ENCODE measurements around the gene ATR. TPM values are rescaled to one million over a fixed set of nuclear protein-coding genes. Genes with fewer than 3 reads are reported as not detected.
"Not testable (repeated sequence)": the region's sequence is repeated elsewhere in the genome, so short reads cannot be mapped to it uniquely, and the experiment has no call there.

ATR gene
- total RNA-seq, 1 experiment from 2014 or later, result 15.6 TPM

DNA sequence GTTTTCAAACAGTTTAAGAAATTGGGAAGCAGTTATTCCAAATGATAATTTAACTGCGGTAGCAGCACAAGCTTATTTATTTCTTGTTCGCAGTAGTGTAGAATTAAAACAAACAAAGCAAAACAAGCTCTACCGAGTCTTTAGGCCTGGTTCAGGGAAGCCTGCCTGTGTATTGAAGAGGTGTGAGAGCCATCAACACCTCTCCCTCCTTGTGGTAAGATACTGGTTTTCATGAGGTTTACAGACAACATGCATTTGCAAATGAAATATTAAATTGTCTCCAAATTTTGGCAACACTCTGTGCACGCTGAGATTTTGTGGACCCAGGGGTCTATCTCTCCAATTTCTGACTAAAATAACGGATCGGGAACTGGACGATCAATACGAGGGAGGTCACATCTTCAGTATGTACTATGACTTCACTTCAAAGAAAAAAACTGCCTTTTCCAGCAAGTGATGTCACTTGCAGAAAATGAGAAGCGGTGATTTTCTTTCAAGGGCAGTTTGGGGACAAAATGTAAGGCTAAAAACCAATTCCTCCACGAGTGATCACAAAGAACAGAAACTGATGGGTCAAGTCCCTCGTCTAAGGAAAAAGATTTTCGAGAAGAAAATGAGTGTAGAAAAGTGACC lies 721 bp downstream of the ATR start:
- H3K4me3 ChIP-seq (ENCODE audit: low read length), result peak overlapping the region; percentile 92
- ATAC-seq (no peak), DNase-seq (no peak)
- H3K79me2 ChIP-seq (ENCODE audit: low read length), result peaks cover 56% of the 10 kb centered on the region
- peak overlapping the region; percentile 84 for H2AFZ ChIP-seq (ENCODE audit: low read length)
- peaks cover 24% of the 10 kb centered on the region for H3K4me1 ChIP-seq (ENCODE audit: insufficient read depth, low read length)
- no peaks in the 10 kb centered on the region for H3K9me2 ChIP-seq (replicated peaks; ENCODE audit: low read length)
- no peaks in the 10 kb centered on the region for H3K9me3 ChIP-seq (ENCODE audit: low read length)
- peak overlapping the region; percentile 98 for H3K9ac ChIP-seq (ENCODE audit: low read length)
- ChIA-PET CTCF (interaction anchor here (1.2 kb wide), 1 partner anchor 103 kb away, joined by 4 read pairs; no protein-coding TSS in a partner anchor), POLR2A (ENCODE audit: unreplicated experiment) (interaction anchor here (0.7 kb wide), 1 partner anchor 146 kb away, joined by 3 read pairs; the partner anchor contains the start of gene TRPC1)
- BruUV-seq (replicated peaks), result TSS peak; percentile 48
- H4K20me1 ChIP-seq (ENCODE audit: low read length), result 0 out of 2 replicates have a peak, but pooled peaks cover 6% of the 10 kb centered on the region
- 0 out of 2 replicates have a peak, but pooled peaks cover 2% of the 10 kb centered on the region for H3K36me3 ChIP-seq (ENCODE audit: low read depth, low read length)
- intact Hi-C loops (cut with micrococcal nuclease), result loop anchor here (5.0 kb wide), 1 partner anchor 131 kb away; the partner anchor contains the start of gene XRN1
- H3F3A ChIP-seq (ENCODE audit: low read length, unreplicated experiment), result no peaks in the 10 kb centered on the region
- H3K4me2 ChIP-seq (ENCODE audit: low read length), result peak overlapping the region; percentile 87
- H3K27ac ChIP-seq (ENCODE audit: low read length), result peak overlapping the region; percentile 63
- no peak for TF ChIP-seq EZH2 (IDR thresholded peaks at IDR 0.05; ENCODE audit: low read length, unreplicated experiment)
- no peak for TF ChIP-seq CTCF (conservative IDR thresholded peaks at IDR 0.05; ENCODE audit: low read depth, low read length)
- TF ChIP-seq EZH2phosphoT487 (IDR thresholded peaks at IDR 0.05; ENCODE audit: borderline replicate concordance, low read length), result no peak
- H3K27me3 ChIP-seq (ENCODE audit: low read length), result no peaks in the 10 kb centered on the region

DNA sequence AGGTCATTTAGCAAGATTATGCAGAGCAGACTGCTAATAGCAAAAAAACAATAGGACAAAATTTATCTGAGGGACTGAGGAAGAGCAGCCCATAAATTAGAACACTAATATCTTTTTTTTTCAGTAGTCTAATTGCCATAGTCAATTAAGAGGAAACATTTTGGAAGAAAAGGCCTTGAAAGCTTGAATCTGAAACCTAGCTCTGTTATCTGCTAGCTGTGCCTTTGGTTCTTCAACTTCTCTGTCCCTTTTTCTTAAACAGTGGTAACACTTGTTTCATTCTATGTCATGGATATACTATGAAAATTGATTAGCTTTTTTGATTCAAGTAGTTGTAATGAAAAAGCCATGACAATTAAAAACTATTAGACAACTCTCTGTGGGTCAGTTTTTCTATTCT lies 1.7 kb downstream of the ATR start:
- no peak for ATAC-seq
- peaks cover 24% of the 10 kb centered on the region for H3K4me1 ChIP-seq (ENCODE audit: insufficient read depth, low read length)
- peak overlapping the region; percentile 87 for H3K4me2 ChIP-seq (ENCODE audit: low read length)
- DNase-seq, result no peak
- H3K9ac ChIP-seq (ENCODE audit: low read length), result no peak overlapping the region
- peaks cover 62% of the 10 kb centered on the region for H3K79me2 ChIP-seq (ENCODE audit: low read length)
- TF ChIP-seq EZH2phosphoT487 (IDR thresholded peaks at IDR 0.05; ENCODE audit: borderline replicate concordance, low read length), result no peak
- no peak for TF ChIP-seq CTCF (conservative IDR thresholded peaks at IDR 0.05; ENCODE audit: low read depth, low read length)
- TF ChIP-seq EZH2 (IDR thresholded peaks at IDR 0.05; ENCODE audit: low read length, unreplicated experiment), result no peak
- H3K27me3 ChIP-seq (ENCODE audit: low read length), result no peaks in the 10 kb centered on the region
- POLR2A ChIA-PET (ENCODE audit: unreplicated experiment), result interaction anchor here (0.6 to 0.7 kb wide), 2 partner anchors 47 to 147 kb away, joined by 3 read pairs; partner anchors contain the start of gene TRPC1
- 0 out of 2 replicates have a peak, but pooled peaks cover 6% of the 10 kb centered on the region for H4K20me1 ChIP-seq (ENCODE audit: low read length)
- no peaks in the 10 kb centered on the region for H3K9me2 ChIP-seq (replicated peaks; ENCODE audit: low read length)
- CTCF ChIA-PET, result interaction anchor here (1.2 kb wide), 1 partner anchor 104 kb away, joined by 4 read pairs; no protein-coding TSS in a partner anchor
- BruUV-seq (replicated peaks), result no TSS peak
- H2AFZ ChIP-seq (ENCODE audit: low read length), result no peak overlapping the region
- H3K27ac ChIP-seq (ENCODE audit: low read length), result no peak overlapping the region
- H3K36me3 ChIP-seq (ENCODE audit: low read depth, low read length), result 0 out of 2 replicates have a peak, but pooled peaks cover 2% of the 10 kb centered on the region
- H3F3A ChIP-seq (ENCODE audit: low read length, unreplicated experiment), result no peaks in the 10 kb centered on the region
- no peaks in the 10 kb centered on the region for H3K9me3 ChIP-seq (ENCODE audit: low read length)
- intact Hi-C loops (cut with micrococcal nuclease), result loop anchor here (5.0 kb wide), 1 partner anchor 129 kb away; the partner anchor contains the start of gene XRN1
- peak overlapping the region; percentile 92 for H3K4me3 ChIP-seq (ENCODE audit: low read length)

- H3K79me2 ChIP-seq (ENCODE audit: low read length), result peaks cover 62% of the 10 kb centered on the region
- CTCF ChIA-PET, result no interaction called here
- H3K27ac ChIP-seq (ENCODE audit: low read length), result no peak overlapping the region
- ATAC-seq (no peak), DNase-seq (no peak)
- H3K4me1 ChIP-seq (ENCODE audit: insufficient read depth, low read length), result peaks cover 24% of the 10 kb centered on the region
- no peaks in the 10 kb centered on the region for H3K9me2 ChIP-seq (replicated peaks; ENCODE audit: low read length)
- 0 out of 2 replicates have a peak, but pooled peaks cover 2% of the 10 kb centered on the region for H3K36me3 ChIP-seq (ENCODE audit: low read depth, low read length)
- no peaks in the 10 kb centered on the region for H3K27me3 ChIP-seq (ENCODE audit: low read length)
- H4K20me1 ChIP-seq (ENCODE audit: low read length), result 0 out of 2 replicates have a peak, but pooled peaks cover 6% of the 10 kb centered on the region
- no peak overlapping the region for H2AFZ ChIP-seq (ENCODE audit: low read length)
- intact Hi-C loops (cut with micrococcal nuclease), result loop anchor here (5.0 kb wide), 1 partner anchor 127 kb away; the partner anchor contains the start of gene XRN1
- TF ChIP-seq EZH2phosphoT487 (IDR thresholded peaks at IDR 0.05; ENCODE audit: borderline replicate concordance, low read length) (no peak), CTCF (conservative IDR thresholded peaks at IDR 0.05; ENCODE audit: low read depth, low read length) (no peak), EZH2 (IDR thresholded peaks at IDR 0.05; ENCODE audit: low read length, unreplicated experiment) (no peak)
- no peak overlapping the region for H3K4me2 ChIP-seq (ENCODE audit: low read length)
- no peak overlapping the region for H3K4me3 ChIP-seq (ENCODE audit: low read length)
- H3K9me3 ChIP-seq (ENCODE audit: low read length), result no peaks in the 10 kb centered on the region
- H3K9ac ChIP-seq (ENCODE audit: low read length), result no peak overlapping the region
- POLR2A ChIA-PET (ENCODE audit: unreplicated experiment), result no interaction called here
- no peaks in the 10 kb centered on the region for H3F3A ChIP-seq (ENCODE audit: low read length, unreplicated experiment)
- BruUV-seq (replicated peaks), result no TSS peak
These were observed 3.9 kb downstream of the ATR start for GRCh38 chr3:142574665-142575064.

GRCh38 chr3:142574223-142574622 lies 4.3 kb downstream of the ATR start:
- H4K20me1 ChIP-seq (ENCODE audit: low read length); CTCF ChIA-PET; POLR2A ChIA-PET (ENCODE audit: unreplicated experiment); intact Hi-C loops (cut with micrococcal nuclease); H3K9me2 ChIP-seq (replicated peaks; ENCODE audit: low read length); H2AFZ ChIP-seq (ENCODE audit: low read length); BruUV-seq (replicated peaks); H3K9ac ChIP-seq (ENCODE audit: low read length); H3F3A ChIP-seq (ENCODE audit: low read length, unreplicated experiment); ATAC-seq; H3K4me2 ChIP-seq (ENCODE audit: low read length); H3K27ac ChIP-seq (ENCODE audit: low read length); H3K9me3 ChIP-seq (ENCODE audit: low read length); H3K36me3 ChIP-seq (ENCODE audit: low read depth, low read length); H3K27me3 ChIP-seq (ENCODE audit: low read length); H3K4me3 ChIP-seq (ENCODE audit: low read length); DNase-seq: not testable (repeated sequence)
- Histone ChIP-seq H3K4me1 (ENCODE audit: insufficient read depth, low read length) (peaks cover 21% of the 10 kb centered on the region), H3K79me2 (ENCODE audit: low read length) (peaks cover 62% of the 10 kb centered on the region)
